HepG2 (cell line): ENCODE measurements around the gene JMJD6. TPM values are rescaled to one million over a fixed set of nuclear protein-coding genes. Genes with fewer than 3 reads are reported as not detected.

Source experiments
- AHR ChIP-seq: IDR thresholded peaks from 2 replicates; pipeline ENCODE4 v1.6.1; 2018; ENCODE audit warnings: missing genetic modification reagents, missing compliant biosample characterization
- ARHGAP35 ChIP-seq: sonication (generic); formaldehyde crosslinking; IDR thresholded peaks from 2 replicates; pipeline ENCODE4 v1.9.0; 2022; ENCODE audit warnings: mild to moderate bottlenecking, inconsistent platforms, moderate library complexity, missing genetic modification reagents, borderline replicate concordance
- ELF3 ChIP-seq: IDR thresholded peaks from 2 replicates; pipeline ENCODE4 v1.6.1; 2016; ENCODE audit warnings: missing genetic modification reagents, missing compliant biosample characterization
- IRF2 ChIP-seq: IDR thresholded peaks from 2 replicates; pipeline ENCODE4 v1.6.1; 2018; ENCODE audit warnings: missing genetic modification reagents, missing compliant biosample characterization
- MTA1 ChIP-seq: sonication (generic); formaldehyde crosslinking; IDR thresholded peaks from 2 replicates; pipeline ENCODE4 v1.4.0; 2020; ENCODE audit warnings: missing genetic modification reagents, mild to moderate bottlenecking, borderline replicate concordance
- ONECUT2 ChIP-seq: sonication (generic); formaldehyde crosslinking; IDR thresholded peaks from 2 replicates; pipeline ENCODE4 v1.4.0; 2020; ENCODE audit warnings: missing genetic modification reagents
- PLRG1 ChIP-seq: fragments of 450-650 bp; conservative IDR thresholded peaks from 2 replicates; pipeline ENCODE4 v1.6.1; 2016
- SAFB2 ChIP-seq: sonication (generic); formaldehyde crosslinking; IDR thresholded peaks from 2 replicates; pipeline ENCODE4 v1.5.1; 2020; ENCODE audit warnings: missing genetic modification reagents, low read depth, mild to moderate bottlenecking, borderline replicate concordance
- SALL2 ChIP-seq: sonication (generic); formaldehyde crosslinking; IDR thresholded peaks from 2 replicates; pipeline ENCODE4 v1.8.1; 2023; ENCODE audit warnings: mild to moderate bottlenecking, missing genetic modification reagents, inconsistent platforms
- SKIL ChIP-seq: sonication (generic); formaldehyde crosslinking; IDR thresholded peaks from 2 replicates; pipeline ENCODE4 v1.8.0; 2022; ENCODE audit warnings: missing genetic modification reagents, mild to moderate bottlenecking, moderate library complexity, borderline replicate concordance
- SOX13 ChIP-seq, 3 experiments: fragments of 450-650 bp in 1 of 3; sonication (generic) in 1 of 3; formaldehyde crosslinking in 1 of 3; IDR thresholded peaks in 2 of 3; conservative IDR thresholded peaks in 1 of 3; 2 replicates each; pipeline versions ENCODE4 v1.5.0 to v1.6.1; 2016 to 2020; ENCODE audit warnings: antibody characterized with exemption in 1 of 3, mild to moderate bottlenecking in 1 of 3, missing compliant biosample characterization in 1 of 3, missing genetic modification reagents in 1 of 3, moderate library complexity in 1 of 3
- TFDP2 ChIP-seq: sonication (generic); formaldehyde crosslinking; IDR thresholded peaks from 2 replicates; pipeline ENCODE4 v1.4.0; 2020; ENCODE audit warnings: missing genetic modification reagents
- THAP7 ChIP-seq: sonication (generic); formaldehyde crosslinking; IDR thresholded peaks from 2 replicates; pipeline ENCODE4 v1.8.1; 2023; ENCODE audit warnings: mild to moderate bottlenecking, missing genetic modification reagents
- TMF1 ChIP-seq: sonication (generic); formaldehyde crosslinking; IDR thresholded peaks from 2 replicates; pipeline ENCODE4 v1.8.1; 2022; ENCODE audit warnings: low read depth, missing genetic modification reagents
- ZBTB33 ChIP-seq: sonication (generic); formaldehyde crosslinking; IDR thresholded peaks from 2 replicates; pipeline ENCODE4 v1.4.0; 2020; ENCODE audit warnings: missing genetic modification reagents
- ZNF354B ChIP-seq: sonication (generic); formaldehyde crosslinking; IDR thresholded peaks from 2 replicates; pipeline ENCODE4 v1.8.0; 2022; ENCODE audit warnings: mild to moderate bottlenecking, missing genetic modification reagents
- ZNF546 ChIP-seq: sonication (generic); formaldehyde crosslinking; conservative IDR thresholded peaks from 2 replicates; pipeline ENCODE4 v1.8.1; 2023; ENCODE audit warnings: mild to moderate bottlenecking, missing genetic modification reagents
- ZNF550 ChIP-seq: sonication (generic); formaldehyde crosslinking; IDR thresholded peaks from 2 replicates; pipeline ENCODE4 v1.4.0; 2020; ENCODE audit warnings: mild to moderate bottlenecking, missing genetic modification reagents, borderline replicate concordance
- ZNF709 ChIP-seq: sonication (generic); formaldehyde crosslinking; IDR thresholded peaks from 2 replicates; pipeline ENCODE4 v1.5.0; 2020; ENCODE audit warnings: mild to moderate bottlenecking, missing genetic modification reagents
- ZNF788 ChIP-seq: sonication (generic); formaldehyde crosslinking; IDR thresholded peaks from 2 replicates; pipeline ENCODE4 v1.5.0; 2020; ENCODE audit warnings: mild to moderate bottlenecking, missing genetic modification reagents, borderline replicate concordance
- ZNF792 ChIP-seq: IDR thresholded peaks from 2 replicates; pipeline ENCODE4 v1.6.1; 2016
- ZNF839 ChIP-seq: sonication (generic); formaldehyde crosslinking; IDR thresholded peaks from 2 replicates; pipeline ENCODE4 v1.4.0; 2020; ENCODE audit warnings: missing genetic modification reagents, mild to moderate bottlenecking, borderline replicate concordance
- polyA plus RNA-seq, 8 experiments: library from polyadenylated mRNA; depleted of rRNA in 3 of 8; stranded (reverse) in 7 of 8; unstranded in 1 of 8; fragments of >200 nt; fragmentation: Illumina TruSeq in 4 of 8; extraction: Trizol in 4 of 8; gene quantifications; 2 replicates each; pipeline versions ENCODE4 v1.2.1 to v1.2.3, GENCODE V29; 2011 to 2016; ENCODE audit warnings: low read depth in 4 of 8, missing spikeins in 1 of 8, mixed read lengths in 1 of 8; ENCODE audit not compliant: insufficient read depth in 1 of 8
- total RNA-seq, 5 experiments: library from RNA; depleted of rRNA; stranded (reverse); fragments of >200 nt; fragmentation: Illumina TruSeq; extraction: Trizol; gene quantifications; 2 replicates each; pipeline ENCODE4 v1.2.3, GENCODE V29; 2016; ENCODE audit warnings: low read depth in 1 of 5

The JMJD6 gene
- total and polyA plus RNA-seq, 2 of the 13 experiments (the other 11 are each of a cell fraction or from before 2014, with no cell fraction given) = 33.6 to 41.0 TPM

- peak; percentile 64; the same call in 1 of the 2 replicates for TF ChIP-seq TFDP2 (CRISPR knock-in tag)
- 0 out of 2 replicates have a peak, but pooled peaks have one; percentile 28 for TF ChIP-seq ELF3
- no peak for TF ChIP-seq THAP7 (CRISPR knock-in tag)
- peak; percentile 70; the same call in 1 of the 2 replicates for TF ChIP-seq TMF1 (CRISPR knock-in tag)
- no peak for TF ChIP-seq MTA1
- no peak for TF ChIP-seq ZBTB33 (CRISPR knock-in tag)
- TF ChIP-seq ZNF839 (CRISPR knock-in tag) = no peak
- no peak for TF ChIP-seq ZNF788 (CRISPR knock-in tag)
- TF ChIP-seq AHR (CRISPR knock-in tag) = no peak
- TF ChIP-seq ARHGAP35 = no peak
- no peak for TF ChIP-seq ZNF550 (CRISPR knock-in tag)
- no peak for TF ChIP-seq ZNF792 (CRISPR knock-in tag)
- TF ChIP-seq SOX13 (IDR thresholded peaks at IDR 0.05) = peak; percentile 30; the same call in 1 of the 2 replicates
- peak in 1 of 2 experiments; percentile 53; a peak in 1 of 4 replicates for TF ChIP-seq SOX13 (CRISPR knock-in tag; conservative IDR thresholded peaks at IDR 0.05 in 1 of 2, IDR thresholded peaks at IDR 0.05 in 1 of 2)
- TF ChIP-seq SKIL (CRISPR knock-in tag) = peak; percentile 66; the same call in 1 of the 2 replicates
- peak; percentile 15; the same call in 1 of the 2 replicates for TF ChIP-seq ONECUT2 (CRISPR knock-in tag)
- TF ChIP-seq PLRG1 = no peak
- 0 out of 2 replicates have a peak, but pooled peaks have one; percentile 35 for TF ChIP-seq ZNF709 (CRISPR knock-in tag)
- no peak; the same call in 1 of the 2 replicates for TF ChIP-seq SAFB2
- TF ChIP-seq SALL2 (CRISPR knock-in tag) = 0 out of 2 replicates have a peak, but pooled peaks have one; percentile 31
- TF ChIP-seq ZNF354B = no peak
- 0 out of 2 replicates have a peak, but pooled peaks have one; percentile 45 for TF ChIP-seq IRF2
- no peak for TF ChIP-seq ZNF546 (CRISPR knock-in tag)
Measured at GRCh38 chr17:76701471-76701967, 24.9 kb downstream of the JMJD6 start (continued).
